Liver (tissue), 9 donors: ENCODE results near the gene ACSBG1. TPM values are rescaled to one million over a fixed set of nuclear protein-coding genes. Genes with fewer than 3 reads are reported as not detected.

Experiments used
- DNase-seq: peaks from one replicate; pipeline ENCODE4 v3.0.0-alpha.2; 2017; ENCODE audit warnings: low spot score
- H3K27ac ChIP-seq, 2 donors: one replicate each; pipeline ENCODE4 v1.7.0; 2013; ENCODE audit warnings: inconsistent platforms in 2 of 2, low read length in 2 of 2, control low read depth in 1 of 2, low read depth in 1 of 2, mild to moderate bottlenecking in 1 of 2
- H3K27me3 ChIP-seq, 4 donors: one replicate each; pipeline versions ENCODE4 v1.6.1 to v1.7.0; 2013; ENCODE audit warnings: low read length in 3 of 4, inconsistent platforms in 1 of 4, mild to moderate bottlenecking in 1 of 4, moderate library complexity in 1 of 4; ENCODE audit not compliant: control insufficient read depth in 4 of 4, insufficient read depth in 4 of 4
- H3K36me3 ChIP-seq, 4 donors: one replicate each; pipeline versions ENCODE4 v1.6.1 to v1.7.0; 2013; ENCODE audit warnings: low read length in 3 of 4, mild to moderate bottlenecking in 3 of 4, low read depth in 1 of 4, moderate library complexity in 1 of 4; ENCODE audit not compliant: control insufficient read depth in 4 of 4, insufficient read depth in 3 of 4
- H3K4me1 ChIP-seq, 4 donors: one replicate each; pipeline versions ENCODE4 v1.6.1 to v1.7.0; 2013; ENCODE audit warnings: low read length in 3 of 4, mild to moderate bottlenecking in 3 of 4, moderate library complexity in 1 of 4; ENCODE audit not compliant: control insufficient read depth in 4 of 4, insufficient read depth in 4 of 4
- H3K4me3 ChIP-seq, 3 donors: one replicate each; pipeline versions ENCODE4 v1.6.1 to v1.7.0; 2013; ENCODE audit warnings: low read length in 3 of 3, control low read depth in 1 of 3, low read depth in 1 of 3, mild to moderate bottlenecking in 1 of 3
- H3K9ac ChIP-seq, 2 donors: one replicate each; pipeline ENCODE4 v1.7.0; 2013; ENCODE audit warnings: low read length in 2 of 2, mild to moderate bottlenecking in 2 of 2, moderate library complexity in 2 of 2, control low read depth in 1 of 2, low read depth in 1 of 2
- H3K9me3 ChIP-seq, 4 donors: one replicate each; pipeline versions ENCODE4 v1.6.1 to v1.7.0; 2013; ENCODE audit warnings: low read length in 3 of 4; ENCODE audit not compliant: control insufficient read depth in 4 of 4
- ATF3 ChIP-seq: IDR thresholded peaks from 2 replicates; pipeline ENCODE4 v1.6.1; 2016; ENCODE audit warnings: antibody characterized with exemption
- CTCF ChIP-seq: fragments of 150-350 bp; IDR thresholded peaks from 2 replicates; pipeline ENCODE4 v1.5.1; 2017; ENCODE audit warnings: improper control_type of control experiment, low read depth, low read length; ENCODE audit not compliant: missing input control
- EGR1 ChIP-seq, 2 donors: IDR thresholded peaks; 2 replicates each; pipeline ENCODE4 v1.6.1; 2016 to 2018; ENCODE audit warnings: antibody characterized with exemption in 2 of 2, low read depth in 2 of 2
- FOXA1 ChIP-seq: IDR thresholded peaks from 2 replicates; pipeline ENCODE4 v1.6.1; 2016; ENCODE audit warnings: antibody characterized with exemption
- FOXA2 ChIP-seq: IDR thresholded peaks from 2 replicates; pipeline ENCODE4 v1.6.1; 2016; ENCODE audit warnings: antibody characterized with exemption
- GABPA ChIP-seq, 2 donors: IDR thresholded peaks in 1 of 2; conservative IDR thresholded peaks in 1 of 2; 2 replicates each; pipeline ENCODE4 v1.6.1; 2016; ENCODE audit warnings: antibody characterized with exemption in 2 of 2, mild to moderate bottlenecking in 1 of 2, moderate library complexity in 1 of 2
- HNF4A ChIP-seq, 2 donors: conservative IDR thresholded peaks; 2 replicates each; pipeline ENCODE4 v1.6.1; 2016; ENCODE audit warnings: antibody characterized with exemption in 2 of 2, mild to moderate bottlenecking in 2 of 2
- HNF4G ChIP-seq: IDR thresholded peaks from 2 replicates; pipeline ENCODE4 v1.6.1; 2016; ENCODE audit warnings: antibody characterized with exemption
- JUND ChIP-seq, 2 donors: IDR thresholded peaks; 2 replicates each; pipeline ENCODE4 v1.6.1; 2016; ENCODE audit warnings: antibody characterized with exemption in 2 of 2
- MAX ChIP-seq: IDR thresholded peaks from 2 replicates; pipeline ENCODE4 v1.6.1; 2016; ENCODE audit warnings: antibody characterized with exemption
- NR2F2 ChIP-seq: IDR thresholded peaks from 2 replicates; pipeline ENCODE4 v1.6.1; 2016; ENCODE audit warnings: antibody characterized with exemption
- RAD21 ChIP-seq, 2 donors: IDR thresholded peaks; 2 replicates each; pipeline ENCODE4 v1.6.1; 2016; ENCODE audit warnings: antibody characterized with exemption in 2 of 2, mild to moderate bottlenecking in 2 of 2
- RXRA ChIP-seq, 2 donors: IDR thresholded peaks; 2 replicates each; pipeline ENCODE4 v1.6.1; 2017 to 2018; ENCODE audit warnings: antibody characterized with exemption in 2 of 2, mild to moderate bottlenecking in 1 of 2
- SP1 ChIP-seq: IDR thresholded peaks from 2 replicates; pipeline ENCODE4 v1.6.1; 2018; ENCODE audit warnings: antibody characterized with exemption, mild to moderate bottlenecking
- TAF1 ChIP-seq: conservative IDR thresholded peaks from 2 replicates; pipeline ENCODE4 v1.6.1; 2016; ENCODE audit warnings: antibody characterized with exemption, mild to moderate bottlenecking
- YY1 ChIP-seq: IDR thresholded peaks from 2 replicates; pipeline ENCODE4 v1.6.1; 2016; ENCODE audit warnings: antibody characterized with exemption, mild to moderate bottlenecking
- ZBTB33 ChIP-seq: IDR thresholded peaks from 2 replicates; pipeline ENCODE4 v1.6.1; 2016; ENCODE audit warnings: antibody characterized with exemption
- WGBS: extraction: QIAGEN DNeasy Blood & Tissue Kit; methylation state at CpG from one replicate; pipeline ENCODE4 v1.1.7; 2013; 5-methylcytosine and 5-hydroxymethylcytosine counted together
- polyA plus RNA-seq, 2 donors: library from polyadenylated mRNA; stranded (reverse) in 1 of 2; unstranded in 1 of 2; fragments of 200-250 nt in 1 of 2; fragments of >200 nt in 1 of 2; fragmentation: Nextera tagmentation in 1 of 2; extraction: Ambion mirVana in 1 of 2; gene quantifications; one replicate each; pipeline versions ENCODE4 v1.2.1 to v1.2.3, GENCODE V29; 2013 to 2015
- total RNA-seq, 2 donors: library from RNA; depleted of rRNA; stranded (reverse); fragments of >200 nt; gene quantifications; one replicate each; pipeline ENCODE4 v1.2.3, GENCODE V29; 2014
- TF ChIP-seq, protein P1 (sequence below): IDR thresholded peaks from 2 replicates; pipeline ENCODE4 v1.6.1; 2016; ENCODE audit warnings: antibody characterized with exemption, mild to moderate bottlenecking
- donor health status: healthy.
- donor health status: healthy.
- donor health status: healthy.
- donor health status: healthy.
- donor health status: healthy.

ACSBG1 gene
- total and polyA plus RNA-seq, 4 donors, result under 0.01 to 3.8 (median 0.15) TPM

- H3K27me3 ChIP-seq, result no peaks in the 10 kb centered on the region
- DNase-seq, result no peak
- WGBS, result 84% methylated on average over 9 of the region's 9 CpGs
- H3K9me3 ChIP-seq, result no peaks in the 10 kb centered on the region
- no peaks in the 10 kb centered on the region for H3K4me1 ChIP-seq
- no peak overlapping the region for H3K4me3 ChIP-seq
- no peak for TF ChIP-seq FOXA2
- no peak for TF ChIP-seq GABPA (IDR thresholded peaks at IDR 0.05 in 1 of 2, conservative IDR thresholded peaks at IDR 0.05 in 1 of 2)
- TF ChIP-seq JUND (IDR thresholded peaks at IDR 0.05), result no peak
- H3K36me3 ChIP-seq, result no peaks in the 10 kb centered on the region
- no peak overlapping the region for H3K27ac ChIP-seq
- H3K9ac ChIP-seq, result no peak overlapping the region
Observed at GRCh38 chr15:78251136-78251535, 16.8 kb upstream of the ACSBG1 start.

DNA sequence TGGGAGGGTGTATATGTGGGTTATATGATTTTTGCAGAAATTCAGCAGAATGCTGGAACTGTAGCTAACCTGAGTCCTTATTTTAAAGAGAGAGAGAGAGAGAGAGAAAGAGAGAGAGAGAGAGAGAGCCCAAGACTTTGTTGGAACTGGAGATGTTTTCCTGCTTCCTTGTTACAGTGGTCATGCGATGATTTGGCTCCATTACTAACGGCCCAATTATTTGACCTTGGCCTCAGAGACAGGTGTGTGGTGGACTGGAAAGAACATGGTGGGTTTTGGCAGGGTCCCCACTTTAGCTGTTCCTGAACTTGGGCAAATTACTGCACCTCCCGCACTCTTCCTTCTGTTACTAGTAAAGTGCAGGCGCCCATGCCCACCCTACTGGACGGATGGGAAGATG, 14.8 kb upstream of the ACSBG1 start:
- no peak for TF ChIP-seq JUND (IDR thresholded peaks at IDR 0.05)
- TF ChIP-seq MAX, result no peak
- TF ChIP-seq TAF1, result no peak
- TF ChIP-seq HNF4G, result no peak
- no peak for TF ChIP-seq ATF3
- no peak for TF ChIP-seq RXRA (IDR thresholded peaks at IDR 0.05)
- no peak for TF ChIP-seq RAD21 (IDR thresholded peaks at IDR 0.05)
- TF ChIP-seq, protein P1, sequence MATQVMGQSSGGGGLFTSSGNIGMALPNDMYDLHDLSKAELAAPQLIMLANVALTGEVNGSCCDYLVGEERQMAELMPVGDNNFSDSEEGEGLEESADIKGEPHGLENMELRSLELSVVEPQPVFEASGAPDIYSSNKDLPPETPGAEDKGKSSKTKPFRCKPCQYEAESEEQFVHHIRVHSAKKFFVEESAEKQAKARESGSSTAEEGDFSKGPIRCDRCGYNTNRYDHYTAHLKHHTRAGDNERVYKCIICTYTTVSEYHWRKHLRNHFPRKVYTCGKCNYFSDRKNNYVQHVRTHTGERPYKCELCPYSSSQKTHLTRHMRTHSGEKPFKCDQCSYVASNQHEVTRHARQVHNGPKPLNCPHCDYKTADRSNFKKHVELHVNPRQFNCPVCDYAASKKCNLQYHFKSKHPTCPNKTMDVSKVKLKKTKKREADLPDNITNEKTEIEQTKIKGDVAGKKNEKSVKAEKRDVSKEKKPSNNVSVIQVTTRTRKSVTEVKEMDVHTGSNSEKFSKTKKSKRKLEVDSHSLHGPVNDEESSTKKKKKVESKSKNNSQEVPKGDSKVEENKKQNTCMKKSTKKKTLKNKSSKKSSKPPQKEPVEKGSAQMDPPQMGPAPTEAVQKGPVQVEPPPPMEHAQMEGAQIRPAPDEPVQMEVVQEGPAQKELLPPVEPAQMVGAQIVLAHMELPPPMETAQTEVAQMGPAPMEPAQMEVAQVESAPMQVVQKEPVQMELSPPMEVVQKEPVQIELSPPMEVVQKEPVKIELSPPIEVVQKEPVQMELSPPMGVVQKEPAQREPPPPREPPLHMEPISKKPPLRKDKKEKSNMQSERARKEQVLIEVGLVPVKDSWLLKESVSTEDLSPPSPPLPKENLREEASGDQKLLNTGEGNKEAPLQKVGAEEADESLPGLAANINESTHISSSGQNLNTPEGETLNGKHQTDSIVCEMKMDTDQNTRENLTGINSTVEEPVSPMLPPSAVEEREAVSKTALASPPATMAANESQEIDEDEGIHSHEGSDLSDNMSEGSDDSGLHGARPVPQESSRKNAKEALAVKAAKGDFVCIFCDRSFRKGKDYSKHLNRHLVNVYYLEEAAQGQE, result no peak
- TF ChIP-seq EGR1 (IDR thresholded peaks at IDR 0.05; ENCODE audit: low read depth in 2 of 2), result no peak
- TF ChIP-seq ZBTB33, result no peak
- no peak for TF ChIP-seq CTCF
- TF ChIP-seq FOXA1, result no peak
- no peak for TF ChIP-seq SP1
- TF ChIP-seq YY1, result no peak
- TF ChIP-seq FOXA2, result no peak
- no peak for TF ChIP-seq HNF4A (conservative IDR thresholded peaks at IDR 0.05)
- no peak for TF ChIP-seq GABPA (IDR thresholded peaks at IDR 0.05 in 1 of 2, conservative IDR thresholded peaks at IDR 0.05 in 1 of 2)
- no peak for TF ChIP-seq NR2F2
- H3K9me3 ChIP-seq, result no peaks in the 10 kb centered on the region

More for the DNA sequence above, 14.8 kb upstream of the ACSBG1 start:
- H3K27ac ChIP-seq, result no peak overlapping the region
- no peak overlapping the region for H3K4me3 ChIP-seq
- no peaks in the 10 kb centered on the region for H3K27me3 ChIP-seq
- DNase-seq, result no peak
- no peaks in the 10 kb centered on the region for H3K36me3 ChIP-seq
- 92% methylated on average over 5 of the region's 5 CpGs for WGBS
- no peaks in the 10 kb centered on the region for H3K4me1 ChIP-seq
- H3K9ac ChIP-seq, result no peak overlapping the region
